HEK293 (cell line): Measurements from ENCODE around the gene LKAAEAR1.

Experiments
- HOXD13 ChIP-seq: sonication (generic); formaldehyde crosslinking; IDR thresholded peaks from 2 replicates; pipeline ENCODE4 v1.8.0; 2022; ENCODE audit warnings: missing genetic modification reagents, borderline replicate concordance
- IKZF3 ChIP-seq: fragments of 450-650 bp; IDR thresholded peaks from 2 replicates; pipeline ENCODE4 v1.5.0; 2018; ENCODE audit warnings: missing biosample characterization, mild to moderate bottlenecking, missing genetic modification characterization, moderate library complexity
- KLF1 ChIP-seq: fragments of 450-650 bp; formaldehyde crosslinking; IDR thresholded peaks from 2 replicates; pipeline ENCODE4 v1.5.1; 2016; ENCODE audit warnings: missing biosample characterization, missing genetic modification characterization
- KLF7 ChIP-seq: fragments of 450-650 bp; formaldehyde crosslinking; IDR thresholded peaks from 2 replicates; pipeline ENCODE4 v1.5.1; 2016; ENCODE audit warnings: missing biosample characterization, missing genetic modification characterization, borderline replicate concordance
- OSR2 ChIP-seq: fragments of 450-650 bp; formaldehyde crosslinking; IDR thresholded peaks from 2 replicates; pipeline ENCODE4 v1.5.1; 2016; ENCODE audit warnings: missing biosample characterization, missing genetic modification characterization
- OVOL3 ChIP-seq: fragments of 450-650 bp; formaldehyde crosslinking; IDR thresholded peaks from 2 replicates; pipeline ENCODE4 v1.5.1; 2016; ENCODE audit warnings: missing biosample characterization, missing genetic modification characterization
- PRDM1 ChIP-seq: fragments of 450-650 bp; formaldehyde crosslinking; IDR thresholded peaks from 2 replicates; pipeline ENCODE4; 2016; ENCODE audit warnings: missing biosample characterization, missing genetic modification characterization
- REST ChIP-seq: fragments of 450-650 bp; formaldehyde crosslinking; IDR thresholded peaks from 2 replicates; pipeline ENCODE4 v1.5.1; 2016; ENCODE audit warnings: missing biosample characterization, missing genetic modification characterization
- SCRT1 ChIP-seq: fragments of 450-650 bp; formaldehyde crosslinking; IDR thresholded peaks from 2 replicates; pipeline ENCODE4 v1.5.1; 2016; ENCODE audit warnings: missing biosample characterization, missing genetic modification characterization, borderline replicate concordance
- SP3 ChIP-seq: fragments of 450-650 bp; formaldehyde crosslinking; IDR thresholded peaks from 2 replicates; pipeline ENCODE4 v1.5.1; 2016; ENCODE audit warnings: missing biosample characterization, missing genetic modification characterization
- WT1 ChIP-seq: fragments of 450-650 bp; formaldehyde crosslinking; IDR thresholded peaks from 2 replicates; pipeline ENCODE4 v1.5.1; 2016; ENCODE audit warnings: missing biosample characterization, missing genetic modification characterization
- ZBTB10 ChIP-seq: fragments of 450-650 bp; formaldehyde crosslinking; IDR thresholded peaks from 2 replicates; pipeline ENCODE4 v1.5.1; 2016; ENCODE audit warnings: missing biosample characterization, missing genetic modification characterization
- ZBTB20 ChIP-seq: fragments of 450-650 bp; formaldehyde crosslinking; IDR thresholded peaks from 2 replicates; pipeline ENCODE4 v1.5.1; 2016; ENCODE audit warnings: missing biosample characterization, missing genetic modification characterization
- ZBTB44 ChIP-seq: fragments of 450-650 bp; IDR thresholded peaks from 2 replicates; pipeline ENCODE4 v1.5.1; 2018; ENCODE audit warnings: missing biosample characterization, mild to moderate bottlenecking, missing genetic modification characterization
- ZFHX2 ChIP-seq: fragments of 450-650 bp; formaldehyde crosslinking; conservative IDR thresholded peaks from 2 replicates; pipeline ENCODE4 v1.5.1; 2016; ENCODE audit warnings: missing biosample characterization, missing genetic modification characterization
- ZIC2 ChIP-seq: fragments of 450-650 bp; formaldehyde crosslinking; IDR thresholded peaks from 2 replicates; pipeline ENCODE4 v1.5.1; 2016; ENCODE audit warnings: missing biosample characterization, missing genetic modification characterization
- ZNF16 ChIP-seq: fragments of 450-650 bp; formaldehyde crosslinking; IDR thresholded peaks from 2 replicates; pipeline ENCODE4 v1.5.1; 2016; ENCODE audit warnings: low read depth, missing biosample characterization, missing genetic modification characterization
- ZNF23 ChIP-seq: fragments of 450-650 bp; formaldehyde crosslinking; IDR thresholded peaks from 2 replicates; pipeline ENCODE4 v1.5.1; 2016; ENCODE audit warnings: missing biosample characterization, missing genetic modification characterization, borderline replicate concordance
- ZNF26 ChIP-seq: fragments of 450-650 bp; formaldehyde crosslinking; IDR thresholded peaks from 2 replicates; pipeline ENCODE4 v1.5.1; 2016; ENCODE audit warnings: missing biosample characterization, missing genetic modification characterization
- ZNF266 ChIP-seq: fragments of 450-650 bp; formaldehyde crosslinking; IDR thresholded peaks from 2 replicates; pipeline ENCODE4 v1.5.1; 2016; ENCODE audit warnings: missing biosample characterization, missing genetic modification characterization, low read depth
- ZNF292 ChIP-seq: fragments of 450-650 bp; formaldehyde crosslinking; IDR thresholded peaks from 2 replicates; pipeline ENCODE4 v1.5.1; 2016; ENCODE audit warnings: low read depth, missing biosample characterization, missing genetic modification characterization, borderline replicate concordance
- ZNF37A ChIP-seq: fragments of 450-650 bp; IDR thresholded peaks from 2 replicates; pipeline ENCODE4 v1.5.1; 2018; ENCODE audit warnings: missing biosample characterization, missing genetic modification characterization
- ZNF394 ChIP-seq: fragments of 450-650 bp; formaldehyde crosslinking; IDR thresholded peaks from 2 replicates; pipeline ENCODE4 v1.5.1; 2016; ENCODE audit warnings: missing biosample characterization, missing genetic modification characterization, mild to moderate bottlenecking, moderate library complexity, borderline replicate concordance
- ZNF529 ChIP-seq: fragments of 450-650 bp; formaldehyde crosslinking; IDR thresholded peaks from 2 replicates; pipeline ENCODE4 v1.5.1; 2017; ENCODE audit warnings: missing genetic modification characterization, missing biosample characterization; ENCODE audit not compliant: insufficient replicate concordance
- ZNF558 ChIP-seq: fragments of 450-650 bp; formaldehyde crosslinking; IDR thresholded peaks from 2 replicates; pipeline ENCODE4 v1.5.1; 2016; ENCODE audit warnings: missing biosample characterization, missing genetic modification characterization
- ZNF621 ChIP-seq: fragments of 450-650 bp; formaldehyde crosslinking; IDR thresholded peaks from 2 replicates; pipeline ENCODE4 v1.5.1; 2017; ENCODE audit warnings: missing biosample characterization, missing genetic modification characterization
- ZNF626 ChIP-seq: fragments of 450-650 bp; sonication (Bioruptor Pico); formaldehyde crosslinking; IDR thresholded peaks from 2 replicates; pipeline ENCODE4 v1.5.1; 2018; ENCODE audit warnings: missing biosample characterization, missing genetic modification characterization, inconsistent platforms
- ZNF670 ChIP-seq: fragments of 450-650 bp; formaldehyde crosslinking; IDR thresholded peaks from 2 replicates; pipeline ENCODE4 v1.5.1; 2016; ENCODE audit warnings: missing biosample characterization, missing genetic modification characterization, low read depth
- ZNF843 ChIP-seq: fragments of 450-650 bp; formaldehyde crosslinking; IDR thresholded peaks from 2 replicates; pipeline ENCODE4 v1.5.1; 2016; ENCODE audit warnings: missing biosample characterization, missing genetic modification characterization
- ZSCAN16 ChIP-seq: fragments of 450-650 bp; formaldehyde crosslinking; IDR thresholded peaks from 2 replicates; pipeline ENCODE4 v1.5.1; 2016; ENCODE audit warnings: missing biosample characterization, missing genetic modification characterization
- ZSCAN23 ChIP-seq: fragments of 450-650 bp; formaldehyde crosslinking; IDR thresholded peaks from 2 replicates; pipeline ENCODE4 v1.5.1; 2016; ENCODE audit warnings: missing biosample characterization, missing genetic modification characterization
- ZXDB ChIP-seq: fragments of 450-650 bp; formaldehyde crosslinking; IDR thresholded peaks from 2 replicates; pipeline ENCODE4 v1.5.1; 2016; ENCODE audit warnings: missing biosample characterization, missing genetic modification characterization

The LKAAEAR1 gene

GRCh38 chr20:64038565-64039292, 45.5 kb downstream of the LKAAEAR1 start (continued):
- TF ChIP-seq WT1 (tag by site-specific recombination) (peak; percentile 42; the same call in 1 of the 2 replicates), OSR2 (tag by site-specific recombination) (no peak), ZNF626 (tag by site-specific recombination) (no peak), ZNF843 (tag by site-specific recombination) (no peak), ZNF266 (tag by site-specific recombination) (no peak), ZSCAN16 (tag by site-specific recombination) (no peak), PRDM1 (no peak), ZNF37A (no peak), SCRT1 (tag by site-specific recombination) (no peak), SP3 (tag by site-specific recombination) (peak; percentile 74), ZBTB20 (peak; percentile 86), ZIC2 (peak; percentile 84), OVOL3 (tag by site-specific recombination) (0 out of 2 replicates have a peak, but pooled peaks have one; percentile 14), ZBTB44 (tag by site-specific recombination) (0 out of 2 replicates have a peak, but pooled peaks have one; percentile 17), ZNF292 (tag by site-specific recombination) (no peak), ZSCAN23 (tag by site-specific recombination) (no peak), ZNF529 (tag by site-specific recombination) (no peak), KLF1 (tag by site-specific recombination) (peak; percentile 56; the same call in 1 of the 2 replicates), KLF7 (tag by site-specific recombination) (0 out of 2 replicates have a peak, but pooled peaks have one; percentile 44), ZNF16 (tag by site-specific recombination) (no peak), ZNF23 (tag by site-specific recombination) (no peak), HOXD13 (CRISPR knock-in tag) (no peak), ZBTB10 (peak; percentile 72), REST (tag by site-specific recombination) (no peak), ZXDB (tag by site-specific recombination) (peak; percentile 69), ZFHX2 (tag by site-specific recombination) (no peak; the same call in 1 of the 2 replicates), ZNF670 (tag by site-specific recombination) (no peak), ZNF394 (tag by site-specific recombination) (peak; percentile 51; the same call in 1 of the 2 replicates), ZNF26 (tag by site-specific recombination) (no peak), IKZF3 (tag by site-specific recombination) (0 out of 2 replicates have a peak, but pooled peaks have one; percentile 7), ZNF558 (no peak), ZNF621 (tag by site-specific recombination) (no peak)
